ENCODE data around the gene ATP13A3. TPM values are rescaled to one million over a fixed set of nuclear protein-coding genes. Genes with fewer than 3 reads are reported as not detected.

ATP13A3 gene
- total RNA-seq, 1 experiment from 2014 or later = 331 TPM

DNA sequence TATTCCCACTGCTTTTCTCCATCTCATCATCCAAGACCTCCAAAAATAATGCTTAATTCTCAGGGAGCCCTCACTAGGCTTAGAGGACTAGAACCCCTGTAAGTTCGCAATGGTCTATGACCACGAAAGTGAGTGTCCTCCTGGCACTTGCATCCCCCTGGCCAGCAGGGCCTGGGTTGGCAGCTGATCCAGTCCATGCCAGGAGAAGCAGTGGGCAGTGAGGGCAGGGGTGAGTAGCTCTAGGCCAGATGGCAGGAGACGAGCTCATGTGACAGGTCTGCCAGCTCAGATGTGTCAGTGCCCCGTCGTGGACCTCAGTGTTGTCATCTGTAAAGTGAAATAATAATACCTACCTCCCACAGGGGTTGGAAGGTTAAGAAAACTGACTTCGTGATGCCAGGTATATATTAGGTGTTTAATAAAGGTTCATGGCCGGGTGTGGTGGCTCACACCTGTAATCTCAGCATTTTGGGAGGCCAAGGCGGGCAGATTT is 98.8 kb downstream of the ATP13A3 start:
- no peaks in the 10 kb centered on the region for H3K9me3 ChIP-seq (ENCODE audit: low read length)
- no peaks in the 10 kb centered on the region for H3K36me3 ChIP-seq (ENCODE audit: insufficient read depth, low read length)
- H4K20me1 ChIP-seq (ENCODE audit: insufficient read depth, low read depth, low read length) = no peaks in the 10 kb centered on the region
- H3K4me2 ChIP-seq (ENCODE audit: low read depth, low read length, poor library complexity, severe bottlenecking) = no peak overlapping the region
- no peak overlapping the region for H3K4me3 ChIP-seq (ENCODE audit: low read length)
- DNase-seq = no peak
- no peak overlapping the region for H2AFZ ChIP-seq (ENCODE audit: low read length)
- H3K27ac ChIP-seq (ENCODE audit: low read length) = no peak overlapping the region
- H3K9ac ChIP-seq (ENCODE audit: low read length) = no peak overlapping the region
- H3K79me2 ChIP-seq (ENCODE audit: low read length) = no peaks in the 10 kb centered on the region
- no peaks in the 10 kb centered on the region for H3K9me2 ChIP-seq (replicated peaks; ENCODE audit: insufficient read depth, low read length)
- no peaks in the 10 kb centered on the region for H3K4me1 ChIP-seq (ENCODE audit: low read length)
- H3K27me3 ChIP-seq (ENCODE audit: low read length) = no peaks in the 10 kb centered on the region

DNA sequence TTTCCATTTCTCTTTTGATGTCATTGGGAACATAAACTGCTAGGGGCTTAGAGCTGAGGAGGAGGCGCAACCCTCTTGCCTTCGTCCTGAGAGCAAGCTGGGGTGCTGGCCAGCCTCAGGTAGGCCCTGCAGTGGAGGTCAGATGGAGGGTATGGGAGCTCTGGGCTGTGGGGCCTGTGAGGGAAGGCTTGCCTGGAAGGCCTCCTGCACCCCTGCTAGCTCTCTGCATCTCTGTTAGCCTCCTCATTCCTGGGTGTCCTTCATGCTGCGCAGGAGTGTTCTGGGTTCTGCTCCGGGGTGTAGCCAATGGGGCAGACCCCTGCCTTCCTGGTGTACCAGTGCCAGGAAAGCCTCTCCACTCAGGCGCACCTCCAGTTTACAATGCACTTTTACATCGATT is 99.5 kb downstream of the ATP13A3 start:
- Histone ChIP-seq H3K9me2 (replicated peaks; ENCODE audit: insufficient read depth, low read length) (no peaks in the 10 kb centered on the region), H3K9ac (ENCODE audit: low read length) (no peak overlapping the region), H3K36me3 (ENCODE audit: insufficient read depth, low read length) (no peaks in the 10 kb centered on the region), H3K27ac (ENCODE audit: low read length) (no peak overlapping the region), H3K9me3 (ENCODE audit: low read length) (no peaks in the 10 kb centered on the region), H3K27me3 (ENCODE audit: low read length) (no peaks in the 10 kb centered on the region), H4K20me1 (ENCODE audit: insufficient read depth, low read depth, low read length) (no peaks in the 10 kb centered on the region), H3K79me2 (ENCODE audit: low read length) (no peaks in the 10 kb centered on the region), H3K4me3 (ENCODE audit: low read length) (no peak overlapping the region), H3K4me1 (ENCODE audit: low read length) (no peaks in the 10 kb centered on the region), H3K4me2 (ENCODE audit: low read depth, low read length, poor library complexity, severe bottlenecking) (no peak overlapping the region), H2AFZ (ENCODE audit: low read length) (no peak overlapping the region)
- no peak for DNase-seq

DNA sequence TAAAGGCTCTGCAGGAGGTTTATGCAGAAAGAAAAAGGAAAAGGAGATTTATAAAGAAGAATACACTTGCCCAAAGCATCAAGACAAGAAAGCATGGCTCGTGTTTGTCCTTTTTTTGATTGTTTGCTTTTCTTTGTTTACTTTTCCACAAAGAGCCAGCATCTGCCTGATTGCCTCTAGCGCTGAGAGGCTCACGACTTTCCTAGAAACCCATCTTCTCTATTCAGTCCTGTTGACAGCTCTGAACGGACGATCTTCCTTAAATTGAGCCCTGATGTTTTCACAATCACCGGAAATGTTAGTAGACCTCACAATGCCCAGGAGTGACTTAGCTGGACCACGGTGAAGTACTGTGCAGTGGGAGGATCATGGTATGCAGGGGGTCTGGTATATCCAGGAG is 100.2 kb downstream of the ATP13A3 start:
- Histone ChIP-seq H3K4me2 (ENCODE audit: low read depth, low read length, poor library complexity, severe bottlenecking) (no peak overlapping the region), H3K9ac (ENCODE audit: low read length) (no peak overlapping the region), H3K36me3 (ENCODE audit: insufficient read depth, low read length) (no peaks in the 10 kb centered on the region), H3K27me3 (ENCODE audit: low read length) (no peaks in the 10 kb centered on the region), H3K79me2 (ENCODE audit: low read length) (no peaks in the 10 kb centered on the region), H3K4me1 (ENCODE audit: low read length) (no peaks in the 10 kb centered on the region), H3K9me3 (ENCODE audit: low read length) (no peaks in the 10 kb centered on the region), H2AFZ (ENCODE audit: low read length) (no peak overlapping the region), H4K20me1 (ENCODE audit: insufficient read depth, low read depth, low read length) (no peaks in the 10 kb centered on the region), H3K27ac (ENCODE audit: low read length) (no peak overlapping the region), H3K4me3 (ENCODE audit: low read length) (no peak overlapping the region), H3K9me2 (replicated peaks; ENCODE audit: insufficient read depth, low read length) (no peaks in the 10 kb centered on the region)
- no peak for DNase-seq

DNA sequence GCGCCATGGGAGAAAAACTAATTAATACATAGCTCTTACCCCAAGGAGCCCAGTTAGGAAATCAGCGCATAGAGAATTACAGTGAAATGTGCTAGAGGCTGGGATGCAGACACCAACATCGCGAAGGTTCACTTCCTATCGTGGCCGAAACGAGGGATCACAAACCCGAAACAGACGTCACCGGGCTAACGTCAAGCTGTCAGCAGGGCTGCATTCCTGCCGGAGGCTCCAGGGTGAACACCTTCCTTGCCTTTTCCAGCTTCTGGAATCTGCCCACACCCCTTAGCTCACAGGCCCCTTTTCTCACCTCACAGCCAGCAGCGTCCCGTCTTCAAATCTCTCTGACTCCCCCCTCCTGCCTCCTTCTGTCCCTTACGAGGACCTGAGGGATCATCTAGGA is 100.7 kb downstream of the ATP13A3 start:
- no peak overlapping the region for H3K4me3 ChIP-seq (ENCODE audit: low read length)
- H3K9ac ChIP-seq (ENCODE audit: low read length) = no peak overlapping the region
- no peaks in the 10 kb centered on the region for H3K36me3 ChIP-seq (ENCODE audit: insufficient read depth, low read length)
- H3K9me3 ChIP-seq (ENCODE audit: low read length) = no peaks in the 10 kb centered on the region
- no peaks in the 10 kb centered on the region for H3K9me2 ChIP-seq (replicated peaks; ENCODE audit: insufficient read depth, low read length)
- H3K27ac ChIP-seq (ENCODE audit: low read length) = no peak overlapping the region
- no peaks in the 10 kb centered on the region for H3K79me2 ChIP-seq (ENCODE audit: low read length)
- H4K20me1 ChIP-seq (ENCODE audit: insufficient read depth, low read depth, low read length) = no peaks in the 10 kb centered on the region
- DNase-seq = no peak
- H3K4me2 ChIP-seq (ENCODE audit: low read depth, low read length, poor library complexity, severe bottlenecking) = no peak overlapping the region
- H2AFZ ChIP-seq (ENCODE audit: low read length) = no peak overlapping the region
- no peaks in the 10 kb centered on the region for H3K27me3 ChIP-seq (ENCODE audit: low read length)
- H3K4me1 ChIP-seq (ENCODE audit: low read length) = no peaks in the 10 kb centered on the region

DNA sequence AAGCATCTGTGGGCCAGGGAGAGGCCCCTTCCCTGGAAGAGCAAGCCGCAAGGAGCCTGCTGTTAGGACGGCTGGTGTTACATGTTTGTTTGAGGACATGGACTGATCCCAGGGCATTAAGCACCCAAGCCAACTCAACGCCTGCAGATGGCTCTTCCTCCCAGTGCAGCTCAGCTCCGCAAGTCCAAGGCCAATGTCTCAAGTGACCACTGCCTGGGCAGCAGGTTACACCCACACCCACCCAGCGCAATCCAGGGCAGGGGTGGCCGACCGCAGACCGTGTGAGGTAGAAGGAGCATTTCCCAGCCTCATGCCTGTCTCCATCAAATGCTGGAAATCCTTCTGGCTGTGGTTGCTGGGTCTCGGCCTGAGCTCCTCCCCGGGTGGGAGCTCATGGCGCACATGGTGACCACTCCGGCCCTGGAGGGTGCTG is 102.2 kb downstream of the ATP13A3 start:
- Histone ChIP-seq H3K4me2 (ENCODE audit: low read depth, low read length, poor library complexity, severe bottlenecking) (no peak overlapping the region), H3K79me2 (ENCODE audit: low read length) (no peaks in the 10 kb centered on the region), H3K9ac (ENCODE audit: low read length) (no peak overlapping the region), H3K27ac (ENCODE audit: low read length) (no peak overlapping the region), H4K20me1 (ENCODE audit: insufficient read depth, low read depth, low read length) (no peaks in the 10 kb centered on the region), H2AFZ (ENCODE audit: low read length) (no peak overlapping the region), H3K9me3 (ENCODE audit: low read length) (no peaks in the 10 kb centered on the region), H3K9me2 (replicated peaks; ENCODE audit: insufficient read depth, low read length) (no peaks in the 10 kb centered on the region), H3K27me3 (ENCODE audit: low read length) (no peaks in the 10 kb centered on the region), H3K36me3 (ENCODE audit: insufficient read depth, low read length) (no peaks in the 10 kb centered on the region), H3K4me1 (ENCODE audit: low read length) (no peaks in the 10 kb centered on the region), H3K4me3 (ENCODE audit: low read length) (no peak overlapping the region)
- no peak for DNase-seq

DNA sequence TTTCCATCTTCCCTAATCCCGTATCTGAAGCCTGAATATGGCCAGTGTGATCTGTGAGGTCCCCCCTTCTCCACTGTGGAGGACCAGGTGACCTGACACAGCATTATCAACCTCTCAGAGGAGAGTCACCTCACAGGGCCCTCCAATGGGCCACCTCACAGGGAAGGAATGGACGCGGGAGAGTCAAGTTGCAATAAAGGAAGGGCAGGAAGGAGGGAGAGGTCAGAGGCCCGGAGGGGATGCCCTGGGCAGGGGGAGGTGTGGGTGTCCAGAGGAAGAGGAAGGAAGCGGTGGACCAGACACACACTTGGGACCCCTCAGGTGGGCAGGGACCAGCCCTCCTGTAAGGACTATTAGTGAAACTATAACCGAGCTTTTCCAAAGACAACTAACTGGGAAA is 102.6 kb downstream of the ATP13A3 start:
- DNase-seq = no peak
- H2AFZ ChIP-seq (ENCODE audit: low read length) = no peak overlapping the region
- no peaks in the 10 kb centered on the region for H3K79me2 ChIP-seq (ENCODE audit: low read length)
- H4K20me1 ChIP-seq (ENCODE audit: insufficient read depth, low read depth, low read length) = no peaks in the 10 kb centered on the region
- no peaks in the 10 kb centered on the region; the same call in 1 of the 2 replicates for H3K27me3 ChIP-seq (ENCODE audit: low read length)
- H3K36me3 ChIP-seq (ENCODE audit: insufficient read depth, low read length) = no peaks in the 10 kb centered on the region
- H3K9ac ChIP-seq (ENCODE audit: low read length) = no peak overlapping the region
- H3K9me3 ChIP-seq (ENCODE audit: low read length) = no peaks in the 10 kb centered on the region
- no peak overlapping the region for H3K4me3 ChIP-seq (ENCODE audit: low read length)
- no peaks in the 10 kb centered on the region for H3K9me2 ChIP-seq (replicated peaks; ENCODE audit: insufficient read depth, low read length)
- H3K4me1 ChIP-seq (ENCODE audit: low read length) = no peaks in the 10 kb centered on the region
- no peak overlapping the region for H3K4me2 ChIP-seq (ENCODE audit: low read depth, low read length, poor library complexity, severe bottlenecking)
- no peak overlapping the region for H3K27ac ChIP-seq (ENCODE audit: low read length)

DNA sequence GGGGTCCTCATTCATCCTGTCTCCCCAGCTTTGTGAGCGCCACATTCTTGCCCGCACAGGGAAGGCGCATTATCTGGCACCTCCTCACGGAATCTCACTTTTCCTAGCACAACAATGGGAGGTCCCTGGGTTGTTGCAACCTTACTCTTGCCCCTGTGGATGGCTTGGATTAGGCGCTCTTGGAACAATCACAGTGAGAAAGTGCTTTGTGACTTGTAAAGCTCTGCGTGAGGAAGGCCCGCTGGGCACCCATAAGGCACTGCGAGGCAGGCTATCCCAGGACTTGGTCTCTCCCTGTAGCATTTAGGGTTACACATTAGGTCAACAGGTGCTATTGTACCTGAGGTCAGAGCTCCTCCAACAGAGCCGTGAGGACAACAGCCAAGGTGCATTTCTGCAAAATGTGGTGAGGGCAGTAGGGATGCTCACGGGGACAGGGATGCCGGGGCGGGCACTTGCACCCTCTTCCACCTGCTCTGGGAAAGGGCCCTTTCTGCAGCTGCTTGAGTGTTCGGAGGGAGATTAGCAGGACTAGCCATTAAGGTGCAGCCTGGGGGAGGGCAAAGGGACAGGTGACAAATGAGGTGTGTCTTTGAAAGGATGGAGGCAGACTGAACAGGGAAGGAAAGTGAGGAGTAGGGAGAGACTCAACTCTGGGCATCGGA is 103.4 kb downstream of the ATP13A3 start:
- Histone ChIP-seq H3K9me2 (replicated peaks; ENCODE audit: insufficient read depth, low read length) (no peaks in the 10 kb centered on the region), H3K27me3 (ENCODE audit: low read length) (no peaks in the 10 kb centered on the region; the same call in 1 of the 2 replicates), H3K4me2 (ENCODE audit: low read depth, low read length, poor library complexity, severe bottlenecking) (no peak overlapping the region), H4K20me1 (ENCODE audit: insufficient read depth, low read depth, low read length) (no peaks in the 10 kb centered on the region), H2AFZ (ENCODE audit: low read length) (no peak overlapping the region), H3K36me3 (ENCODE audit: insufficient read depth, low read length) (no peaks in the 10 kb centered on the region), H3K4me1 (ENCODE audit: low read length) (no peaks in the 10 kb centered on the region), H3K9ac (ENCODE audit: low read length) (no peak overlapping the region), H3K4me3 (ENCODE audit: low read length) (no peak overlapping the region), H3K27ac (ENCODE audit: low read length) (no peak overlapping the region), H3K79me2 (ENCODE audit: low read length) (no peaks in the 10 kb centered on the region), H3K9me3 (ENCODE audit: low read length) (no peaks in the 10 kb centered on the region)
- no peak for DNase-seq

DNA sequence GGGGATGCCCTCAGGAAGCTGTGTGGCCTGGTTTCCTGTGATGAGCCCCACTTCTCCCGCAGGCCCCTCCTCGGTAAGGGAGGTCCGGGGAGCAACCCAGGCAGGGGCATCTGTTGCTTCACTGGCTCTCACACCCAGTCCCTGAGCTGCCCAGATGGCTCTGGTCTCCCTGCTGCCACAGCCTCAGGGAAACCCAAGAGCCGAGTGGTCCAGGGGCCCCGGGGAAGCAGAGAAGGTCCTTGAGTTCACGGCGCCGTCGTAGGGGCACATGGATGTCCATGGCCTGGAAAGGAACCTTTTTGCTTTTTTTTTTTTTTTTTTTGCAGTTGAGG is 103.9 kb downstream of the ATP13A3 start:
- no peak overlapping the region for H3K4me3 ChIP-seq (ENCODE audit: low read length)
- no peaks in the 10 kb centered on the region for H3K4me1 ChIP-seq (ENCODE audit: low read length)
- H4K20me1 ChIP-seq (ENCODE audit: insufficient read depth, low read depth, low read length) = no peaks in the 10 kb centered on the region
- H3K27me3 ChIP-seq (ENCODE audit: low read length) = no peaks in the 10 kb centered on the region; the same call in 1 of the 2 replicates
- no peaks in the 10 kb centered on the region for H3K9me3 ChIP-seq (ENCODE audit: low read length)
- no peak for DNase-seq
- H3K9me2 ChIP-seq (replicated peaks; ENCODE audit: insufficient read depth, low read length) = no peaks in the 10 kb centered on the region
- H3K36me3 ChIP-seq (ENCODE audit: insufficient read depth, low read length) = no peaks in the 10 kb centered on the region
- no peak overlapping the region for H2AFZ ChIP-seq (ENCODE audit: low read length)
- no peaks in the 10 kb centered on the region for H3K79me2 ChIP-seq (ENCODE audit: low read length)
- H3K4me2 ChIP-seq (ENCODE audit: low read depth, low read length, poor library complexity, severe bottlenecking) = no peak overlapping the region
- H3K27ac ChIP-seq (ENCODE audit: low read length) = no peak overlapping the region
- H3K9ac ChIP-seq (ENCODE audit: low read length) = no peak overlapping the region

Measured in Karpas-422 (cell line).